Activated CD8-positive, alpha-beta memory T cell treated with anti-CD3 and anti-CD28 coated beads for 1 hour (primary cell): ENCODE measurements around the gene REEP1.
"Not testable (repeated sequence)": the region's sequence is repeated elsewhere in the genome, so short reads cannot be mapped to it uniquely, and the experiment has no call there.

ENCODE experiments used
- DNase-seq, 2 donors: peaks; one replicate each; pipeline ENCODE4 v3.0.0-alpha.2; 2020; ENCODE audit warnings: low read depth in 1 of 2; ENCODE audit errors: extremely low read depth in 1 of 2

REEP1 gene

DNA sequence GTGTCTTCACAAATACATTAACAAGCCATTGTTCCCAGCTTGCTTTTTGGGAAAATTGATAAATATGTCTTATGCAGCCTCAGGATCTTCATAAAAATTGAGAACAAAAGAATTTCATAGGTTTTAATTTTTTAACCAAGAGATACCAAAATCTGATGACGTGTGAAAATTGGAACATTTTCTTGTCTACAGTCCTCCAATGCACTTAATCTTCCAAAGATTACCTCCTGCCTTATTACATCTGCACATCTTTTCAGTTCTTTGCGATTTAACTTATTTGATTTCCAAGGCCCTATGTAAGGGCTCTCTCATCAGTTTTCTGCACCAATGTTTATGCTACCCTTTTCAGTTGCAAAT lies 135.1 kb downstream of the REEP1 start:
- no peak for DNase-seq

DNA sequence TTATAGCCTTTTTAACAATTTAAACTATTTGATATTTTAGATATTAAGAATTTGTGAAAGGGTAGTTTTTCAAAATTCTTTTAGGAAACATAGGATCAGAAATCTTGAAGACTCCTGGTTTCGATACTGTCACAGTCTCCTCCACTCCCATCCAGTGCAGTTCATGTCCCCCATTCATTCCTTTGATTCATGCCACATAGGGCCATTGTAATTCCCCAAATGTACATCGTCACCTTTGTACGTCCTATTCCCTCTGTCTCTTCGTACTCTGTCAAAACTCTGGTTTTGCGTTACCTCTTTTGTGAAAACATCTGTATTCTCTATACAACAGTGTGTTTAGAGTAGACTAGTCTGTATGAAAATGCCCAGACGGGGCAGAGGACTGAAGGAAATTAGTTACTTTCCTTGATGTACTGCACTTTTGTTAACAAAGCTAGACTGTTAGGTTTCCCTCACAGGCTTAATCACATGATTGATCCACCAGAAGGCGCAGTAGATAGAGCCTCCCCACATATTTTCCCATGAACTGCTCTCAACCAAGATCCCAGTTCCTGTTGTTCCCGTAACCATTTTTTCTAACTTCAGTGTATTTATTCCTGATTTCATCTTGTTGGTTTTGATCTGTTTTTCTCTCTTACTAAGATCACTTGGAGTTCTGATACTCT lies 135.6 kb downstream of the REEP1 start:
- DNase-seq, result no peak

DNA sequence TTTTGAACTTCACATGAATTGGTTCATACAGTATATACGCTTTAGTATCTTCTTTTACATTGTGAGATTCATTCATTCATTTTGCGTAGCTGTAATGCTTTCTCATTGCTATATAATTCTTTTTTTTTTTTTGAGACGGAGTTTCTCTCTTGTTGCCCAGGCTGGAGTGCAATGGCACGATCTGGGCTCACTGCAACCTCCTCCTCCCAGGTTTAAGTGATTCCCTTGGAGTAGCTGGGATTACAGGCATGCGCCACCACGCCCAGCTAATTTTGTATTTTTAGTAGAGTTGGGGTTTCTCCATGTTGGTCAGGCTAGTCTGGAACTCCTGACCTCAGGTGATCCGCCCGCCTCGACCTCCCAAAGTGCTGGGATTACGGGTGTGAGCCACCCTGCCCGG lies 136.9 kb downstream of the REEP1 start:
- not testable (repeated sequence) for DNase-seq

DNA sequence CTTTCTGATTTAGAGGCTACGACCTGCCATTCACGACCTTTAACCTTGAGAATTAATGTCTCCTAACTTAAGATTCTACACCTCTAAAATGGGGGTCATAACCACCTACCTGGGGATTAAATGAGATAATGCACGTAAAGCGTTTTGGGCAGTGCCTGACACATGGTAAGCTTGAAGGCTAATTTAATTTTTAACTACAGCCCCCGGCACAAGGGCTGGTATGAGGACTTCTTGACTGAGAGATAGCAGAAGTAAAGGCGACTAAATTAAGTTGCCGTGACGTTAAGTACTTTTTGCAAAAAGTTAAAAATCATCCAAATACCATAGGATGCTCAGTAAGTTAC lies 137.6 kb downstream of the REEP1 start:
- DNase-seq, result no peak

DNA sequence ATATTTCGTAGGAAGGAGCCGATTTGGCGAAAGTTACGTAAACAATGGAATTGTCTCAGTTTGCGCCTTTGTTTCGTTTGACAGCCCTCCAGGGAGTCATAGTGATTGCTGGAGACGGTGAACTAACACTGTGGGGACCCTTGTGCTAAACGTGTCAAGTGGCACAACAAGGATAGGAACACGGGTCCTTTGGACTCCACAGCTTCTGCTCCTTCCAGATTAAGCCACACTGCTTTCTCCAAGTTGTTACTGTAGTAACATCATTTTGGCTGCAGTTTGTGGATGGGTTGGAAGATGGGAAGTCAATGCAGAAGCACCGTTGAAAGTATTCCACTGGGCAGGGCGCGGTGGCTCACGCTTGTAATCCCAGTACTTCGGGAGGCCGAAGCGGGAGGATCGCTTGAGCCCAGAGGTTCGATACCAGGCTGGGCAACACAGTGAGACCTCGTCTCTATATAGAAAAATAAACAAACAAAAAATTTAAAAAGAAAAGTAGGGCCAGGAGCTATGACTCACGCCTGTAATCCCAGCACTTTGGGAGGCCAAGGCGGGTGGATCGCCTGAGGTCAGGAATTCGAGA lies 141.5 kb downstream of the REEP1 start:
- DNase-seq, result no peak

DNA sequence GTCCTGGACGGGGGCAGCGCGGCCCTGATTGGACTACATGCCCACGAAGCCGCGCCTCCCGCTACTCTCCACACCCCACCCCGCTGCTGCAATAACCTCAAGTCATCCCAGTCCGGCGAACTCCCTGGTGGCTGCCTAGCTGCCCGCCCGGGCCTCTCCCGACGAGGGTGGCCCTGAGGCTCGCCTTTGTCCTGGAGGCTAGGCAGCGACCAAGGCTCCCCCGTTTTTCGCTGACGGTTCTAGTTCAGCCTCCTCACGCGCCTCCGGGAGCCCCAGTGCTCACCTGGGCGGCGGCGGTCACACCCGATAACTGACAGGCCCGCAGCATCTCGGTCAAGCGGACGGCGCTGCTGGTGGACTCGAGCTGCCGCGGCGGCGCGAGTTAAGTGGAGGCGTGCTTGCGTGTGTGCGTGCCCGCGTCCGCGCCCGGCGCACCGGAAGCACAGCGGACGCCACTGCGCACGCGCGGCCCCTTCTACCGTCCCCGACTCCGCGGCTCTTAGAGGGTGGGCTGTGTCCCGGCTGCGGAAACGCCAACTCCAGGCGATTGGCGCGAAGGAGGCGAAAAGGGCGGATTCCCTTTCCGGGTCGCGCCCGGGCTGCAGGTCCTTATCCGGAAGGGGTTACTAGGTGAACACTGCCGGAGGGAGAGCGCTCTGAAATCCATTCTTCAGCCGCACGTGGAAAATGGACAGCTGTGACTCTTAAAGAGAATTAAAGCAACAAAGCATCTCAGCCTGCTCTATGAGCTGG lies 142.2 kb downstream of the REEP1 start, which contains the start of gene IMMT:
Gene IMMT (minus strand): TSS at position 408 of the 753 bp plus-strand sequence. CDS start 80 bp downstream, at position 328.
- peak; percentile 76 to 90 for DNase-seq

DNA sequence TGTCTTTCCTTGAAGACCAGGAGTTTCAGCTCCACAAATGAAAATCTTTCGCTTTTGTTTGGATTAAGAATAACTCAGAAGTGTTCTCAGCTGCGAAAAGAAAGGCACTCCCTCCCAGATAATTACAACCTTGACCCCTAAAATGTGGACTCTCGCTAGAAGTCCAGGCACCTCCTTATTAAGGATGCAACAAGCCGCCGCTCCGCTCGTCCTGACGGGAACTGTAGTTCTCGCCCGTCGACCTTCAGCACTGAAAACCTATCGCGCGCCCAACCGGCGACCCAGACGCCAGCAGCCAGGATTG lies 142.7 kb downstream of the REEP1 start:
- no peak for DNase-seq

DNA sequence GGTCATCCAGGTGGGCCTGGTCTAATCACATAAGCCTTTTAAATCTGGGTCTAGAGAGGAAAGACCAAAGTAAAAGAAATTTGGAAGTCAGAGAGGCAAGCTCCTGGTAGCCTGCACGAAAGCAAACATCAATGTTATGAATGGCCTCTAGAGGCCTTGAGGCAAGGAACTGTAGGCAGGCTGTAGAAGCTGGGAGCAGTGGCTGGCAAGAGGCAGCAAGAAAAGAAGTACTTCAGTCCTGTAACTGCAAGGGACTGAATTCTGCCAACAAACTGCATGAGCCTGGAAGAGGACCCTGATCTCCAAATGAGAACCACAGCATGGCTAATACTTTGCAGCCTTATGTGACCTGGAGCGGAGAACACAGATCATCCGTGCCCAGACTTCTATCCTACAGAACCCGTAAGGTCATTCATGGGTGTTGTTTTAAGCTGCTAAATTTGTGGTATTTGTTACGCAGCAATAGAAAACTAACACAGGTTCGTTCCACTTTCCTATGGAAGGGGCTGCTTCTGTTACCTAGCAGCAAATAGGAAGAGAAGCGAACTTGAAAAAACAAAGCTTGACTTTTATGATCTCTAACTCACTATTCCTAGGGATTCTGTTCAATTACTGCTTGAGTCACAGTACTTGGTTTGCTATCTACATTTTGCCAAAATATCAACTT lies 143.4 kb downstream of the REEP1 start:
- no peak for DNase-seq

DNA sequence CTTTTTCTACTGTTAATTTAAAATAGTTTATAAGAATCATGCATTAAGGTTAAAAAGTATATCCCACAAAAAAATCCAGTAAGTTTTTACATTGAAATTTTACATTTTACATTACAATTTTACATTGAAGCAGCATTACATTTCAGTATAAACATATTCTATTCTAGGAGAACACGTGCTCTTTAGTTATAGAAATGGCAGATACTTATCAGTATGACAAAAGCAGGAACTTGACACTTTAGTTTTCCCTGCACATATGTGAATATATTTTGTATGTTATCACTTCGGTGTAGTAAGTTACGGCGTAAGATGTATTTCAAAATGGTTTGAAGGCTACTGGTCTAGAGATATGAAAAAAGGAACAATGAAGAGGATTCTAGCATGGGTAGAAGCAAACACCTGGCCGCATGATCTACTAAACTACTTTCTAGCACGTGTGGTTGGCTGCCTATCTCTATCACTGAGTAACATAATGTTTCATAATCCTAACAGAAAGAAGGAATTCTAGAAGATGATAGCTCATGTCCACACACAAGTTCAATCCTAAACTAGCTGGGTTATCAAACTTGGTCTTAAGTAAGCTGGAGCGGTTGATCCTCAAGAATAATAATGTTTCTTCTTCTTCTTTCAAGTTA lies 147.5 kb downstream of the REEP1 start:
- DNase-seq, result no peak

DNA sequence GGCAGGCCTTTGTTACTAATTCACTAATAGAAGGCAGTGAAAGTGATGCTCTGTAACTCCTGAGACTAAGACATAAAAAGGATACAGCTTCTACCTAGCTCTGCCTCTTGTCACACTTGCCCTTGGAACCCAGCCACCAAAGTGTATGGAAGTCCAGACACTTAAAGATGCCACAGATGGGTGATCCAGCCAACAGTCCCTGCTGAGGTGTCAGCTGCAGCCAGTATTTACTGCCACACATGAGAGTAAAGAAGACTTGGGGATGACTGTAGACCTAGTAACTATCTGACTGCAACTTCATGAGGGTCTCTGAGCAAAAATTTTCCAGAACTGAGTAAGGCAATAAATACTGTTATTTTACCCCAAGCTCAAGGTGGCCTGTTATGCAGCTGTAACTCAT lies 151.0 kb downstream of the REEP1 start:
- no peak for DNase-seq

DNA sequence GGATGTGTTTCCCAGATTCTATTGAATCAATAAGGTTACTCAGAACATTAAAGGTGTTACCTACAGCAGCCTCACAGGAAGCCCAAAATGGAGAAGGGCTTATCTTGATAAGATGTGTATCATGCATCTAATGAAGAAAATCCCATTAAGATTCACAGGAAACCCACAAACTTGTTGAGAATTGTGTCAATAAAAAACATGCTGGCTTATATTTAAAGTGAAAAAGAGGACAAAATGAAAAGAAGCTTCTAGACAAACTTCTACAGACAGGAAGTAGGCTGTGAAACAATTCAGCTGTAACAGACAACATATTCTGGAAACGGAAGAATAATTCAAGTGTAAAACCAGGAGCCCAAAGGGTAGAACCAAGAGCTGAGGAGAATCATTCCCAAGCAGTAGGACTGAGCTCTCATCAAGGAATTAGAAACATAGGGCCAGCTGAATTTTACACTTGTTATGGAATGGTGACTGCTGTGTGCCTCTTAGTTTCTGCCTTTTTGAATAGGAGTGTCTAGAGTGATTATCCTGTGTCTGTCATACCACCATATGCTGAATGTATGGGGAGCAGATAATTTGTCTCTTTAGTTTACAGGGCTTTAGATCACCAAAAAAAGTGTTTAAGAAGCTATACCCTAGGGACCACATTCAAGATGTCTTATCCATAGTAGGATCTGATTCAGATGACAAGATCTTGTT lies 151.8 kb downstream of the REEP1 start:
- DNase-seq, result no peak

DNA sequence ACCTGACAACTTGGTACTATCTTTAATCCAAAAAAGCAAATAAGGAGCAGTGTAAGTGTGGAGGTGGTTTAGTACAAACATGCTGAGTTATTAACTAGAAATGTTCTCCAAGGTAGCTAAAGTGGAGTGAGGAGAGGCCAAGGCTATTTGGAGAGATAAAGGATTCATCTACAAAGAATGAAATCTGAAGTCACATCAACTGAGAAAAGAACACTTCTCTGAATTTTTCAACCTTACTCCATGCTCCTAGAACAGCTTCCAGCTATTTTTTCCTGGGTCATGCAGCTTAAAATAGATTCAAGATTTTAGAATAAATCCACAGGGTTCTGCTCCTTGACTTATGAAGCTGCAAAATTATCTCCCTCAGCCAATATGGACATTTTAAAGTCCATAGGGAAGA lies 160.8 kb downstream of the REEP1 start:
- no peak for DNase-seq

DNA sequence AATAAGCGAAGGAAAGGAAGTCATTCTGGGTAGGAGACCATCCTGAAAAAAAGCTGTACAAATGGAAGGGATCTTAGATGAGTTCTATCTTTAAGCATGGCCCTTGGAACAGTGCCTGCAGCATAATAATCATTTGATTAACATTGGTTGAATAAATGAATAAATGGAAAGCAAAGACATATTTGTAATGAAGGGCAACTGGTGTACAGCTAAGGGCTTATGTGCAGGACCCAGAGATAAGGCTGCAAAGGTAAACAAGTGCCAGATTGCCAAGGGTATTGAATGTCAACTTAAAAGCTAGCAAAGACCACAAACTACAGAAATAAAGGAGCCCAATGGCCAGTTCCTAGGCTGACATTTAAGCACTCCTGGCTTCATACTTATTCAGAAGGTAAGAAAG lies 161.6 kb downstream of the REEP1 start:
- no peak for DNase-seq

DNA sequence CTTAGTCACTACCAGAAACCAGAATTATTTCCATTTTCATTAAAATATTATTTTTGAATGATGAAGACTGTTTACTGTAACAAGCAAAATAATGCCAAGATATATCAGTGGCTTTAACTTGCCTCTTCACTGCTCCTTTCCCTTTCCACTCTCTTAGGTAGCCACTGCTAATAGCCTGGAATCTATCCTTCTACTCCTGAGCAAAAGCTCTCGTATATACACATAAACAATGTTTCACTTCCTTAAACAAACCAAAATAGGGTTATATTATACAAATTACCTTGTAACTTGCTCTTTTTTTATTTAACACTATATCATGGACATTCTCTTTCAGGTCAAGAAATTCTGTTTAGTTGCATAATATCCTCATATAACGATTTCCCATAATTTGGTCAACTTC lies 163.0 kb downstream of the REEP1 start:
- no peak for DNase-seq

DNA sequence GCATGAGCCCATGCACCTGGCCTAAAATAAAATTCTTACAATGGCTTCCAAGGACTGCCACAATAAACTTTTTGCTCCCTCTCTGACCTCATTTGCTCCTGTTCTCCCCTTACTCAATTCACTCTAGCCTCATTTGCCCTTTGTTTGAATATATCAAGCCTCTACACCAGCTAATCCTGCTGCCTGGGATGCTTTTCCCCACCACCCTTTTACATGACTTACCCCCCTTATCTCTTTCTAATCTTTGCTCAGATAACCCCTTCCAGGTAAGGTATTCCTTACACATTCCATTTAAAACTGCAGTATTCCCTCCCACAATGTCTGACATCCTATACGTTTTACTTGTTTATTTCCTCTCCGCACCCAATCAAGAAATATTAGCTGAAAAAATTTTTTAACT lies 164.8 kb downstream of the REEP1 start:
- DNase-seq, result no peak

DNA sequence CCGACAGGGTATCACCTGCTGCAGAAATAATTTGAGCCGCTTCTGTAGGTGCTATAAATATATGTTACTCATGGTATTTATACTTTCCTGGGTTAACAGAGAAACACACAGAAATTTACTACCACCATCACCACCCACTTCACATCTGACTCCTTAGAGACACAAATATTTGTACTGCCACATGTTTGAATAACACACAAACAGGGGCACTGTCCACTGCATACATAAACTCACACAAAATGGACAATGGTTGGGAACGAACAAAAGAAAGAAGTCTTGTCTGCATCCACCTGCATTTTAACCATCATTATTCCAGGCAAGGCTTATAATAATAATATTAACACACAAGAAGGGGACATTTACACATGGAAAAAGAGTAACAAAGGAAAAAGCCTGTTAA lies 166.1 kb downstream of the REEP1 start:
- DNase-seq, result no peak

DNA sequence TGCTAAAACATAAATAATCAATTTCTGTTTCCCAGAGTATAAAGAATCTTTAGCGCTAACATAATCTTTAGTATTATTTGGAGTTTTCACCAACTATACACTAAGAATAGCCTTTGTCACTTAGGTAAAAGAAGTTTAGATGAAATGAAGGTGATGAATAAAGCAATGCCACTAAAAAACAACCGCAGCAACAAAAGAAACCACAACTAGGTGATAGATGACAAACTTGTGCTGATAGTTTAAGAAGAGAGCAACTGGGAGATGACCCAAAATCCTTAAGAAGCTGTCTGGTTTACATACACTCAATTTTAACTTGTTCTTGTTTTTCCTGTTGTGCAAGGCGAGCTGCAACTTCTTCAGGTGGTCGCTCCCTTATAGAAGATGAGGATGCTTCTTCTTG lies 167.0 kb downstream of the REEP1 start:
- no peak for DNase-seq
